HG03280 (cell line): ENCODE results near the gene GAK.
"Not testable (repeated sequence)": the region's sequence is repeated elsewhere in the genome, so short reads cannot be mapped to it uniquely, and the experiment has no call there.

ENCODE experiments used
- ATAC-seq: cut with Tn5 transposase; IDR thresholded peaks from one replicate; pipeline ENCODE4 v1.9.1; 2021; ENCODE audit warnings: mild to moderate bottlenecking, moderate library complexity; ENCODE audit not compliant: unreplicated experiment

Gene GAK

DNA sequence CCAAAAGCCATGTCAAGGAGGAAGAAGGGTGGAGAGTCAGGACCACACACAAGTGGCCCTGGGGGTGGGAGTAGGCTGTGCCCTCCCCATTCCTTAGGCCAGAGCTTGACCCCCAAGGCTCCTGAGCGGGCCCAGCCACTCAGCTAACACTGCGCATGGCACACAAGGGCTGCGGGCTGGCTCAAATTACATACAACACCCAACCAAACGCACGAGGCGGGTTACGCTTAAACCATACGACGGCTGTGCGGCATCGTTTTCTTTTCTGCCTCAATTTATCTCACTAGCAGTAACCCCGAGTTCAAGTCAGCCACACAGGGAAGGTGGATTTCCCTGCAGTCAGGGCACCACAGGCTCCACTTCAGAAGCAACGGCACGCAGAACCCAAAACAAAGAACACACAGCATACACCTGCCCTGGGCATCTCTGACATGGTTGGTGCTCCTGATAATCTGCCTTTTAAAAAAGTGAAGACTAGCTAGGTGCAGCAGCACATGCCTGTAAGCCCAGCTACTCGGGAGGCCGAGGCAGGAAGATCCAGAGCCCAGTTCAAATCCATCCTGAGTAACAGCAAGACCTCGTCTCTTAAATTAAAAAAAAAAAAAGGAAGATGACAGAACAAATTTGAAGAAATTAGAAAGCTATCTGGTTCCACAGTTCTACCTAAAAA is 2.9 kb downstream of the GAK start:
- ATAC-seq = no peak

DNA sequence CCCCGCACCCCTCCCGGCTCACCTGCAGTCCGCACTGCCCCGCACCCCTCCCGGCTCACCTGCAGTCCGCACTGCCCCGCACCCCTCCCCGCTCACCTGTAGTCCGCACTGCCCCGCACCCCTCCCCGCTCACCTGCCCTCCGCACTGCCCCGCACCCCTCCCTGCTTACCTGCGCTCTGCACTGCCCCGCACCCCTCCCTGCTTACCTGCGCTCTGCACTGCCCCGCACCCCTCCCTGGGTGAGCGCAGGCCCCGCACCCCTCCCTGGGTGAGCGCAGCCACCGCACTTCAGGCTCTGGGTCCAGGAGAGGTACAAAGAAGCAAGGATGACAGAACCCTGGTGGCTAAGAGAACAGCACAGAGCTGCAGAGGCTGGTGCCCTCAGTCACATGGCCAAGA is 4.5 kb downstream of the GAK start:
- not testable (repeated sequence) for ATAC-seq

DNA sequence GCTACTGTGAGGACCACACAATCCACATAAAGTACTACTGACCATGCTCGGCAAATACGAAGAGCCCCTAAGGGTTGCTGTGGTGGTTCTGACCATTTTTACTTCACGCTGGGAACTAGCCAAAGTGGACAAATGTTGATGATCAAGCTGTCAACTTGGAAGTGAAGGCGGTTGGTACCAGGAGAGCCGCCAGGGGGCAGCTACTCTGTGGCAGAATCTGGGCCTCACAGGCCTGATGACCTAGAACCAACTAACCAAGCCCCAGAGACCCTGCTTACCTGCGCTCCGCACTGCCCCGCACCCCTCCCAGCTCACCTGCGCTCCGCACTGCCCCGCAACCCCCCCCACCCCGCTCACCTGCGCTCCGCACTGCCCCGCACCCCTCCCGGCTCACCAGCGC is 5.6 kb downstream of the GAK start:
- no peak for ATAC-seq

DNA sequence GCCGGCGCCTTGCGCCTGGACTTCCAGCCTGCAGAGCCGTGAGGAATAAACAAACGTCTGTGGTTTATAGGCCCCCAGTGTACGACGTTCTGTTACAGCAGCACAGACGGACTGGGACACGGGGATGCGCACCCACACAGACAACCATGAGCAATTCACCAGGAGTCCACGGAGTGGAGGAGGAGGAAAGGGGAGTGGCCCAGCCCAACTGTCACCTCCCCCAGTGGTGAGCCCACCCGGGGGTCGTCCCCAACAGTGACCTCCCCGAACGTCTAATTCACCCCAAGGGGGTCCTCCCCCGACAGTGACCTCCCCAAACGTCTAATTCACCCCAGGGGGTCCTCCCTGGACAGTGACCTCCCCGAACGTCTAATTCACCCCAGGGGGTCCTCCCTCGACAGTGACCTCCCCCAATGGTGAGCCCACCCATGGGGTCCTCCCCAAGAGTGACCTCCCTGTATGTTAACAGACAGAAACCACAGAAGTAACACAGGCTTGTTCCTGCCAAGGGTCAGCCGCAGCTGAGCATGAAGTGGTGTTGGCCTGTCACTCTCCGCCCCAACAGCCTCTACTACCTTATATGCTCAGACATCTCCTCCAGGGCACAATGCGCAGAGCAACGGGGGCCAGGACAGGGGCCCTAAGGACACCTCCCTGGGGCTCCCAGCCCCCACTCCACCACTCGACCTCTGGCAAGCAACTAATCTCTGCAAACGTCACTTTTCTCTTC is 6.2 kb downstream of the GAK start:
- ATAC-seq = no peak

DNA sequence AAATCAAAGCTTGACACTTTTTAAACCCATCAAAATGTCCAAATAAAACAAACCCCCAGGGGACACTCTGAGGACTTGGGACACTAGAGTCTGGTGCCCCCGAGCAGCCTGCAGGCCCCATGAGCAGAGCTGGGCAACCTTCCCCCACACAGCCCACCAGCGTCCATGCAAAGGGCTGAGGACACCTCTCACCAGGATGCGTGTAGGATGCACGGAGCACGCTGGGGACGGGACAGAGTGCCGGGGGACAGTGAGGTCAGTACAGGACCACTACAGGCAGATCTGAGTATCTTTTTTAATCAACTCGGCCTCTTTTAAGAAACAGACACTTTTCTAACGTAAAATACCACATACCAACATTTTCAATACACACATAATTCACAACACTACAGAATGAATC is 6.9 kb downstream of the GAK start:
- ATAC-seq = no peak

DNA sequence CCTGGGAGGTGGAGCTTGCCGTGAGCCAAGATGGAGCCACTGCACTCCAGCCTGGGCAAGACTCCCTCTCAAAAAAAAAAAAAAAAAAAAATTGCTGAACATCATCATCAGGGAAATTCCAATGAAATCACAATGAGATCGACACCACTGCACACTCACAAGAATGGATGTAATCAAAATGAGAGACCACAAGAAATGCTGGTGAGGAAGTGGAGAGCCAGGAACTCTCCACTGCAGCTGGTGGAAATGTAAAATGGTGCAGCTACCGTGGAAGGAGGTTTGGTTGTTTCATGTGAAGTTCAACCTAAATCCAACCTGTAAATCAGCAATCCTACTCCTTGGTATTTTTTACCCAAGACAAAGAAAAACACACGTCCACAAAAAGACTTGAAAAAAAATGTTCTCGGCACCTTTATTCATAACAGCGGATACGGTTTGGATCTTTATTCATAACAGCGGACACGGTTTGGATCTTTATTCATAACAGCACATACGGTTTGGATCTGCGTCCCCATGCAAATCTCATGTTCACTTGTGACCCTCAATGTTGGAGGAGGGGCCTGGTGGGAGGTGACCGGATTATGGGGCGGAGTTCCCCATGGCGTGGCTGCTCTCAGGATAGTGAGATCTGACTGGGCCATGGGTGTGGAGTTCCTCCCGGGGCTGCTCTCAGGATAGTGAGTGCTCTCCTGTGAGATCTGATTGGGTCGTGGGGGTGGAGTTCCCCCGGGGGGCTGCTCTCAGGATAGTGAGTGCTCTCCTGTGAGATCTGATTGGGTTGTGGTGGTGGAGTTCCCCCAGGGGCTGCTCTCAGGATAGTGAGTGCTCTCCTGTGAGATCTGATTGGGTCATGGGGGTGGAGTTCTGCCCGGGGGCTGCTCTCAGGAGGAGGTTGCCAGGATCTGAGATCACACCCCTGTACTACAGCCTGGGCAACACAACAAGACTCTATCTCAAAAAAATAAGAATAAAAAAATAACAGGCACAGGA is 7.7 kb downstream of the GAK start:
- ATAC-seq = peak; percentile 56

DNA sequence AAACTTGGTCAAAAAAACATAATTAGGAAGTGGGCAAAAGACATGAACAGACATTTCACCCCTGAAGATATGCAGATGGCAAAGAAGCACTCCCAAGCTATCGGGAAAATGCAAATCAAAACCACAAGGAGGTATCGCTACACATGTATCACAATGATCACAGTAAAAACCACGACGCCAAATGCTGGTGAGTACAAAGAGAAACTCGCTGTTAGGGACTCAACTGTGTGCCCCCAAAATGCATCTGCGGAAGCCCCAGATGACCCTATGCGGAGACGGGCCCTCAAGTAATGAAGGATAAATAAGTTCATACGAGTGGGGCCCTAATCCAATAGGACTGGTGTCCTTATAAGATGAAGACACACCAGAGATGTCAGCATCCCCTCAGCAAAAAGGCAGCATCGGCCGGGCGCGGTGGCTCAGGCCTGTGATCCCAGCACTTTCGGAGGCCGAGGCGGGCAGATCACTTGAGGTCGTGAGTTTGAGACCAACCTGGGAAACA is 10.2 kb downstream of the GAK start:
- ATAC-seq = peak; percentile 60

DNA sequence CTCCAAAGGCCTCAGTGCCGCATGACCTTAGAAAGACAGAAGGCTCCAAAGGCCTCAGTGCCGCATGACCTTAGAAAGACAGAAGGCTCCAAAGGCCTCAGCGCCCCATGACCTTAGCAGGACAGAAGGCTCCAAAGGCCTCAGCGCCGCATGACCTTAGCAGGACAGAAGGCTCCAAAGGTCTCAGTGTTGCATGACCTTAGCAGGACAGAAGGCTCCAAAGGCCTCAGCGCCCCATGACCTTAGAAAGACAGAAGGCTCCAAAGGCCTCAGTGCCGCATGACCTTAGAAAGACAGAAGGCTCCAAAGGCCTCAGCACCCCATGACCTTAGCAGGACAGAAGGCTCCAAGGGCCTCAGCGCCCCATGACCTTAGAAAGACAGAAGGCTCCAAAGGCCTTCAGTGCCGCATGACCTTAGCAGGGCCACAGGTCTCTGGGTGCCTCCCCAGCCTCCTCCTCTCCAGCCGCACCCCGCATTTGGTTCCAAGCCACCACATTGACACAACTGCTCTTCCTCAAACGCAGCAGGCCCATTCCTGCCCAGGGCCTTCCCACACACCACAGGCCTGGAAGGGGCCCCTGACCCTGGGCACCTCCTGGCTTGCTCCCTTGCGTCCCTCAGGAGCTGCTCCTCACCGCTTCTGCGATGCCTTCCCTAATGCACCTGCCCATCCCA is 13.0 kb downstream of the GAK start:
- ATAC-seq = not testable (repeated sequence)

DNA sequence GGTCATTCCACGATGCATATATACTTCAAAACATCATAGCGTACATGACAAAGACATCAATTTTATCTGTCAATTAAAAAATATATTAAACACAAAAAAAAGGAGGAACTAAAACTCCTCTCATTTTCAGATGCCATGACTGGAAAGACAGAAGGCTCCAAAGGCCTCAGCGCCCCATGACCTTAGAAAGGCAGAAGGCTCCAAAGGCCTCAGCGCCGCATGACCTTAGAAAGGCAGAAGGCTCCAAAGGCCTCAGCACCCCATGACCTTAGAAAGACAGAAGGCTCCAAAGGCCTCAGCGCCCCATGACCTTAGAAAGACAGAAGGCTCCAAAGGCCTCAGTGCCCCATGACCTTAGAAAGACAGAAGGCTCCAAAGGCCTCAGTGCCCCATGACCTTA is 13.5 kb downstream of the GAK start:
- not testable (repeated sequence) for ATAC-seq

DNA sequence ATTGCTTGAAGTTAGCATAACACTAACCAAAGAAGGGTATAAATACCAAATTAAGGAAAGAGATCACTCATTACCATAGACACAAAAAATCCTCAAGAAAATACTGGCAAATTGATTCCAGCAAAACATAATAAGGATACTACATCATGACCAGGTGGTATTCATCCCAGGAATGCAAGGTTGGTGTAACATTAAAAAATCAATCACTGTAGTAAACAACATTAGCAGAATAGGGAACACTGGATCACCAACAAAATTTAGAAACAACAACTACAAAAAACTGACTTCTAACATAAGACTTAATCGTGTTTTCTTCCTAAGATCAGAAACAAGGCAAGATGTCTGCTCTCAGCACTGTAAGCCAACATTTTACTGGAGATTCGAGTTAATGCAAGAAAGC is 14.1 kb downstream of the GAK start:
- ATAC-seq = no peak

DNA sequence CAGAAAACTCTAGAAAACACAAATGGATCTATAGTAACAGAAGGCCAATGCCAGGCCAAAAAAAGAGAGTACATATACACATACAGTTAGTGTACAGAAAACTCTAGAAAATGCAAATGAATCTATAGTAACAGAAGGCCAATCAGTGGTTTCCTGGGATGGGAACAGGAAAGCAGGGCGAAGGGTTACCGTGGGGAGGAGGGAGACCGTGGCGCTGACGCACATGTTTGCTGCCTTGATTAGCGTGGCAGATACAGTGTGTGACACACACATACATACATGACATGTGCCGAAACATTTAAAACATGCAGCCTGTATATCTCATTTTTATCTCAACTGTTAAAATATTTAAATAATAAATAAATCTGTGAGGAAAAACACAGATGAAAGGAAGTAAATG is 14.7 kb downstream of the GAK start:
- ATAC-seq = no peak

DNA sequence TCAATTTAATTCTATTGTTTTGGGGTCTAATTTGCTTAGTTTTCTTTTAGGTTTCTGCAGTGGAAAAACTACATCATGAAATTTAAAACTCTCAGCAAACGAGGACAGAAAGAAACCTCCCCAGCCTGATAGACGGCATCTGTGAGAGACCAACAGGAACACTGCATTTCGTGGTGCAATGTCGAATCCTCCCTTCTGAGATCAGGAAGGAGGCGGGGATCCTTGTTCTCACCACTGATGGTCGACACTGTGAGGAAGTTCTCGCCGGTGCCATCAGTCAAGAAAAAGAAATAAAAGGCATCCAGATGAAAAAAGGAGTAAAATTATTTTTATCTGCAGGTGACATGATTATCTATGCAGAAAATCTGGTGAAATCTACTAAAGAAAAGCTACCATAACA is 16.5 kb downstream of the GAK start:
- ATAC-seq = no peak

DNA sequence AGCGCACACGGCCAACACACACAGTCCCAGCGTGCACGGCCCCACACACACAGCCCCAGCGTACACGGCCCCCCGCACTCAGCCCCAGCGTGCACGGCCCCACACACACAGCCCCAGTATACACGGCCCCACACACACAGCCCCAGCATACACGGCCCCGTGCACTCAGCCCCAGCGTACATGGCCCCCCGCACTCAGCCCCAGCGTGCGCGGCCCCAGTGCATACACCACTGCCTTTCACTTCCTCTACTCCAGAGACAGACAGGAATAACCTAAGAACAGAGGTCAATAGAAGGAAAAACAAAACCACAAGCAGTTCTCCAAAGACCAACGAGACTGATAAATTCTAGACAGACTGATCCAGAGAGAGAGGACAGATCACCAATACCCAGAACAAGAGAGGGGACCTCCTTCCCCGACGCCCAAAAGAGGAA is 17.1 kb downstream of the GAK start:
- ATAC-seq = no peak

DNA sequence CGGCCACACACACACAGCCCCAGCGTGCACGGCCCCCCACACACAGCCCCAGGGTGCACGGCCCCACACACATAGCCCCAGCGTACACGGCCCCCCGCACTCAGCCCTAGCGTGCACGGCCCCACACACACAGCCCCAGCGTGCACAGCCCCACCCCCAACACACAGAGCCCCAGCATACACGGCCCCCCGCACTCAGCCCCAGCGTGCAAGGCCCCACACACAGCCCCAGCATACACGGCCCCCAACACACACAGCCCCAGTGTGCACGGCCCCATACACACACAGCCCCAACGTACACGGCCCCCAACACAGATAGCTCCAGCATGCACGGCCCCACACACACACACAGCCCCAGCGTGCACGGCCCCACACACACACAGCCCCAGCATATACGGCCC is 17.6 kb downstream of the GAK start:
- ATAC-seq = no peak

DNA sequence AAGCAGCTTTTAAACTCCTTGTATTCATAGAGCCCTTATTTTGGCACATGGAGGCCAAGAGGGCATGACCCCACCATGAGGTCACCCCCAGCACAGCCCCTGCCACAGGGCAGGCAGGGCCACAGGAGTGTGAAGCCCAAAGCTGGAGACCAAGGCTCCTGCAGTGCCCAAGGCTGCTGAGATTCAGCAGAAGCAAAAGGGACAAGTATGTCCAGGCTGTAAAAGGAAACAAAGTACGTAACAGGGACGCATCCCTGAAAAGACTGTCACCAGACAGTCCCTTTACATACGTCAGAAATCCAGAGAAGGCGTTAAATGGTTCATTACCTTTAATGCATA is 18.9 kb downstream of the GAK start:
- no peak for ATAC-seq

DNA sequence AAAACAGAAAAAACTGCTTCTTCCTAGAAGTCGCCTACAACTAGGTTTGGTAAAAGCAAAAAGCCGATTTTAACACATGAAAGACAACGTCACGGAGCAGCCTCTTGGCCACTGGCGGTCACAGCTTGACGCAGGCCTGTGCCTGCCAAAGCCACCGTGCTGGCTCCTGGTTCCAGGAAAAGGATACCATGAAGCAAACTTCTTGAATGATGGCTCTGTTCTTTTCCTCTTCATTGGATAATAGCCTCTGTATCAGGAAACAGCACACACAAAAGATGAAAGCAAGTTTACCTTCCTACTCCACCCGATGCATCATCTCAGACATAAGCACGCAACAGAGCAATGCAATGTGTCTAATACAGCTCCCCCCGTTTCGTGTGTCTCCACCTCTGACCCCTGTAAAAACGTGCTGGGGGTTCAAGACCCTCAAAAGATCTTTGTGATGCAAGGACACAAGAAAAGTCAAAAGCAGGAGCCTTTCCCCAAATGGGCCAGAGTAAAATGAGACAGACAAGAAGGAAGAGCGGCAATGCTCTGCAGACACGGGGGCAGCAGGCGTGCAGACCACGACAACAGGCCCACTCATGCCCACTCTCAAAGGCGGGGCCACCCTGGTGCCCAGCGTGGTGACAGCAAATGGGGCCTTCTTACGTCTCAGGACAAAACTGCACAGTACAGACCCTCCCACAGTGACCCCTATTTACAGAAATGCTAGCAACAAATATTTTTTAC is 19.4 kb downstream of the GAK start:
- no peak for ATAC-seq

DNA sequence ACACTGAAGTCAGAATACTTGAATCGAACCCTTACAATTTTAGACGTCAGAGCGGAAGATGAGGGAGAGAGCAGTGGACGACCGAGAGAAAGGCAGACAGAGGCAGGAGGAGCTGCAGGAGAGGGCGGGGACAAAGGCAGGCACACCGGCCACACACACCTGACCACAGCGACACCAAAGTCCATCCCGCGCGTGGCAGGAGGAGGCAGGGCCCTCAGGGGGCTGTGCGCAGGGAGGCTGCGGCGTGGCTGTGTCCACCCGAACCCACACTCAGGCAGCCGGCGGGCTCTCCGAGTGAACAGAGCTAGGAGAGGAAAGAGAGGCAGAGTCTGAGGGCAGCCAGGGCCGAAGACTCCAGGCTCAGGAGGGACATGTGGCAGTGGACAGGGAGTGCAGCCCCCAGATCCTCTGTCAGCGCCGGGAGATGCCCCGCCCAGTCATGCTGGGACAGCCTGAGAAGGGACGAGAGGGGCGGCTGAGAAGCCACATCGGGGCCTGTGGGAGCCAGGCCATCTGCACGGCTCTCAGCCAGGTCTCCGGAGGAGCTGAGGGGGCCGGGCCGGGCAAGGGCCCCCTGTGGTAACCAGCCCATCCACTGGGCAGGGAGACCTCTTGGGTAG is 20.1 kb downstream of the GAK start:
- no peak for ATAC-seq

DNA sequence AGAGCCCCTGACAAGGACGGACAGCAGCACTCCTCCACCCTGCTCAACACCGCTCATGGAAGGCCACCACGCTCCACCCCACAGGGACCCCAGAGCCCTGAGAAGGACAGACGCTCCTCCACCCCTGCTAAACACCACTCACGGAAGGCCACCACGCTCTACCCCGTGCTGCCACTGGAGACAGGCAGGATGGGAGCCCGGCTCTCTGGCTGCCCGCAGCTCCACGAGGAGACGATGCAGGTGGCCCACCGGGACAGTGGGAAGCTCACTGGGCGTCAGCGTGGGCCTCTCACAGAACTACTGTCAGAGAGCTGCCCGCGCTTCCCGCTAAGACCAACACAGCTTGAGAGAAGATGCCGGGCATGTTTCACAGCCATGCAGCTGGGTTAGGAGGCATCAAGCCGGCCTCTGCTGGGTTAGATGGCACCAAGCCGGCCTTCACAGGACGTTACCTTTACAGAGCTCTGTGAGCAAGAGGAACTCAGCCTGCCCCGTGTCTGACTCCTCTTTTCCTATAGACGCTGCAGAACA is 20.8 kb downstream of the GAK start:
- ATAC-seq = no peak

DNA sequence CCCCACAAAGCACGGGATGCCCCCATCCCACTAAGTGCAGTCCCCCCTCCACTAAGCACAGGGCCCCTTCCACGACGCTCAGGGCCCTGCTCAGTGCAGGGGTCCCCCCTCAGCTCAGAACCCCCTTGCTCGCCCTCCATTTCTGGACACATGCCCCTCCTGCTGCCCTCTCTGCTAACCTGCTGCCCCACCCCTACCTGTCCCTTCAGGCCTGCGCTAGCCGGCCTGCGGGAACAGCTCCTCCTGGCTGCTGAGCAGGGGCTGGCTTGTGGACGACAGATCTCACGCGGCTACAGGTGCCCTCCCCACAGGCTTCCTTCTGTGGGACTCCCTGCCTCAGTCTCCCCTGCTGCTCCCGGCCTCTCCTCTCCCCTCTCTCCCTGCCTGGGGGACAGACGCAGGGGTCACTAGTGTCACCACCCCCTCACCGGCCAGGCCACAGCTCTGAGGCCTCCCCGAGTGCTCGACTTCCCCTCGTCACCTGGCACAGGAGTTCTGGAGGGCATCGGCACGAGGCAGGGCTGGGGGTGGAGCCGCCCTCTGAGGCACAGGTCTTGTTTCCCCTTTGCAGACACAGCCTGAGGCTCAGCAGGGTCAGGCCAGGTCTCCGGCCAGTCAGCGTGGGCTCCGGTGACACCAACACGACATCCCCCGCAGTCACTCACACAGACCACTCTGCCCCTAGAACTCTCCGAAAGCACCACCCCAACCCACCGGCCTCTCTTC is 21.6 kb downstream of the GAK start:
- ATAC-seq = no peak
